Measurements from ENCODE around the gene SH2D2A.

The SH2D2A gene

GRCh38 chr1:156822680-156823079 is 6.0 kb upstream of the SH2D2A start:
- Histone ChIP-seq H3K9ac (ENCODE audit: insufficient read length, low read depth) (no peak overlapping the region), H3K9me3 (ENCODE audit: insufficient read depth, low read length) (no peaks in the 10 kb centered on the region), H3K4me3 (ENCODE audit: insufficient read length, low read depth) (no peak overlapping the region), H3K27me3 (ENCODE audit: insufficient read depth, insufficient read length) (peaks cover 5% of the 10 kb centered on the region), H3K4me1 (ENCODE audit: insufficient read depth, insufficient read length) (no peaks in the 10 kb centered on the region), H3K36me3 (ENCODE audit: insufficient read depth, insufficient read length, low read length) (no peaks in the 10 kb centered on the region)
- TF ChIP-seq YY1 (IDR thresholded peaks at IDR 0.05; ENCODE audit: insufficient read depth, insufficient read length) (no peak), SUZ12 (IDR thresholded peaks at IDR 0.05; ENCODE audit: extremely low read depth, insufficient read depth, insufficient read length) (no peak), ZNF274 (IDR thresholded peaks at IDR 0.05; ENCODE audit: low read depth, low read length) (no peak)
- no peak for DNase-seq (ENCODE audit: low read depth, low spot score)

DNA sequence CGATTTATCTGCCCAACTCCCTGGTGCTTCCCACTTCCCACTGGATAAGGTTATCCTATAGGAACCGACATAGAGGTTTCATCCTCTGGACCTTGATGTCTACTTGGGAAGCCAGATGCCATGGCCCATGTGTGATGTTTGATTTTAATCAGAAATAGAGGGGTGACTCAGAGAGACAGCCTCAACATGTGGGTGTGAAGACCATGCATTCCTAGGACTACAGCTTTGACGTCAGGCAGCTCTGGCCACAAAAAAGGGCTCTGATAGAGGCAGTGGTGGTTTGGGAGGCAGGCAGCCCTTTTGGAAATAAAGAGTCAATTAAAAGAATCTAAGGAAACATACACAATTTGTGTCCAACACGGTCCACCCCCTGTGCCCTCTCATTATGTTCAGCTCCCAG is 5.2 kb upstream of the SH2D2A start:
- H3K27me3 ChIP-seq (ENCODE audit: insufficient read depth, insufficient read length): peaks cover 5% of the 10 kb centered on the region
- H3K4me3 ChIP-seq (ENCODE audit: insufficient read length, low read depth): no peak overlapping the region
- H3K36me3 ChIP-seq (ENCODE audit: insufficient read depth, insufficient read length, low read length): no peaks in the 10 kb centered on the region
- no peak overlapping the region for H3K9ac ChIP-seq (ENCODE audit: insufficient read length, low read depth)
- H3K4me1 ChIP-seq (ENCODE audit: insufficient read depth, insufficient read length): peaks cover under 1% of the 10 kb centered on the region
- TF ChIP-seq SUZ12 (IDR thresholded peaks at IDR 0.05; ENCODE audit: extremely low read depth, insufficient read depth, insufficient read length): no peak
- TF ChIP-seq ZNF274 (IDR thresholded peaks at IDR 0.05; ENCODE audit: low read depth, low read length): no peak
- no peak for TF ChIP-seq YY1 (IDR thresholded peaks at IDR 0.05; ENCODE audit: insufficient read depth, insufficient read length)
- no peak for DNase-seq (ENCODE audit: low read depth, low spot score)
- no peaks in the 10 kb centered on the region for H3K9me3 ChIP-seq (ENCODE audit: insufficient read depth, low read length)

DNA sequence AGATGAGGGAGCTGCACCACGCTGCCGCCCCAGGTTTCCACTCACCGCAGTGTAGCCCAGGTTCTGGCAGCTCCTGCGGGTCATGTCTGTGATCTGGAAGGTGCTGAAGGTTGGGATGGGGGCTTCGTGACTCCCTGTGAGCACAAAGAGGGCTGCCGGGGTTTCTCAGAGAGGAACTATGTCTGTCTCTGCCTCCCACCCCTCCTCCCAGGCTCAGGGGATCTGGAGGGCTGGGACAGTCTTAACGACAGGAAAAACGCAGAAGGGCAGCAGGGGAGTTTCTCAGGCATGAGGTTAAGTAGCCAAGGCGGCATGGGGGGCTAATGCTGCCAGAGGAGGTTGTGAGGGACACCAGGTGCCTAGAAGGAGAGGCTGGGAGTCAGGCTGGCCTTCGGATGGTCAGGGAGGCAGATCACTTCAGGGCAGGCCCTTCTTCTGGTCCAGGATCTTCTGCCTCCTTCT is 656 bp downstream of the SH2D2A start:
- TF ChIP-seq YY1 (IDR thresholded peaks at IDR 0.05; ENCODE audit: insufficient read depth, insufficient read length) (no peak), ZNF274 (IDR thresholded peaks at IDR 0.05; ENCODE audit: low read depth, low read length) (no peak), SUZ12 (IDR thresholded peaks at IDR 0.05; ENCODE audit: extremely low read depth, insufficient read depth, insufficient read length) (no peak)
- DNase-seq (ENCODE audit: low read depth, low spot score): no peak
- Histone ChIP-seq H3K27me3 (ENCODE audit: insufficient read depth, insufficient read length) (peaks cover 23% of the 10 kb centered on the region), H3K9me3 (ENCODE audit: insufficient read depth, low read length) (no peaks in the 10 kb centered on the region), H3K4me3 (ENCODE audit: insufficient read length, low read depth) (no peak overlapping the region), H3K9ac (ENCODE audit: insufficient read length, low read depth) (peak overlapping the region; percentile 37), H3K4me1 (ENCODE audit: insufficient read depth, insufficient read length) (peaks cover 39% of the 10 kb centered on the region), H3K36me3 (ENCODE audit: insufficient read depth, insufficient read length, low read length) (no peaks in the 10 kb centered on the region)

GRCh38 chr1:156815307-156815826 is 1.3 kb downstream of the SH2D2A start:
- DNase-seq (ENCODE audit: low read depth, low spot score): no peak
- no peaks in the 10 kb centered on the region for H3K36me3 ChIP-seq (ENCODE audit: insufficient read depth, insufficient read length, low read length)
- no peak overlapping the region for H3K4me3 ChIP-seq (ENCODE audit: insufficient read length, low read depth)
- H3K9me3 ChIP-seq (ENCODE audit: insufficient read depth, low read length): no peaks in the 10 kb centered on the region
- H3K4me1 ChIP-seq (ENCODE audit: insufficient read depth, insufficient read length): peaks cover 41% of the 10 kb centered on the region
- peaks cover 23% of the 10 kb centered on the region for H3K27me3 ChIP-seq (ENCODE audit: insufficient read depth, insufficient read length)
- TF ChIP-seq YY1 (IDR thresholded peaks at IDR 0.05; ENCODE audit: insufficient read depth, insufficient read length): no peak
- no peak for TF ChIP-seq ZNF274 (IDR thresholded peaks at IDR 0.05; ENCODE audit: low read depth, low read length)
- TF ChIP-seq SUZ12 (IDR thresholded peaks at IDR 0.05; ENCODE audit: extremely low read depth, insufficient read depth, insufficient read length): no peak
- peak overlapping the region; percentile 37 for H3K9ac ChIP-seq (ENCODE audit: insufficient read length, low read depth)

DNA sequence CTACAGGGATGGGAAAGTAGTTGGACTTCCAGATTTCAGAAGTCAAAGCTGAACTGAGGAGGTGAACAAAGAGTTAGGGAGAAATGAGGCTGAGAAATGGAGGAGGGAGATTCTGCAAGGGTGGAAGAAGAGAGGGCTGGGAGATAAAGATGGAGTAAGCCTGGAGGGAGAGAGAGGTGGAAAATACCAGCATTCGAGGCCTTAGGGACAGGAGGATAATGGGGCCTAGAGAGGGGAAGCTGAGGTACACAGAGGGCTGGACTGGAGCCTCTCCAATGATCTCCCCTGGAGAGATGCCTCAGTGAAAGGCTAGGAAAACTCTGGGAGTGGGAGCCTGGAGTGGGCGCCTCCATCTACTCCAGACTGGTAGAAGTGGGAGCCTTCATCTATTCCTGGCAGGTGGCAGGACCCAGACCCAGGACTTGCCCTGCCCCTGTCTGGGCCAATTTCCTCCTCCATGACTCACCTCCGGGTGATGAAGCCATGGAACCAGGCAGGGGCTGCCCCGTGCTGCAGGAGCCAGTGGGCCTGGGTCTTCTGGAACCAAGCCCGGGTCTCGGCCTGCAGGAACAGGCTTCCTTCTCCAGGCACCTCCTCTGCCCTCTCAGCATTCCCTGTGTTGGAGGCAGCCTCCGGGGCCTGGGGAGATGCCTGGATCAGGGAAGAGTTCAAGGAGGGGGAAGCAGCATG is 1.9 kb downstream of the SH2D2A start:
- H3K36me3 ChIP-seq (ENCODE audit: insufficient read depth, insufficient read length, low read length): no peaks in the 10 kb centered on the region
- peak overlapping the region; percentile 68 for H3K9ac ChIP-seq (ENCODE audit: insufficient read length, low read depth)
- no peaks in the 10 kb centered on the region for H3K9me3 ChIP-seq (ENCODE audit: insufficient read depth, low read length)
- H3K4me3 ChIP-seq (ENCODE audit: insufficient read length, low read depth): no peak overlapping the region
- no peak for DNase-seq (ENCODE audit: low read depth, low spot score)
- H3K27me3 ChIP-seq (ENCODE audit: insufficient read depth, insufficient read length): peaks cover 23% of the 10 kb centered on the region
- peaks cover 41% of the 10 kb centered on the region for H3K4me1 ChIP-seq (ENCODE audit: insufficient read depth, insufficient read length)
- no peak for TF ChIP-seq YY1 (IDR thresholded peaks at IDR 0.05; ENCODE audit: insufficient read depth, insufficient read length)
- no peak for TF ChIP-seq SUZ12 (IDR thresholded peaks at IDR 0.05; ENCODE audit: extremely low read depth, insufficient read depth, insufficient read length)
- TF ChIP-seq ZNF274 (IDR thresholded peaks at IDR 0.05; ENCODE audit: low read depth, low read length): no peak

DNA sequence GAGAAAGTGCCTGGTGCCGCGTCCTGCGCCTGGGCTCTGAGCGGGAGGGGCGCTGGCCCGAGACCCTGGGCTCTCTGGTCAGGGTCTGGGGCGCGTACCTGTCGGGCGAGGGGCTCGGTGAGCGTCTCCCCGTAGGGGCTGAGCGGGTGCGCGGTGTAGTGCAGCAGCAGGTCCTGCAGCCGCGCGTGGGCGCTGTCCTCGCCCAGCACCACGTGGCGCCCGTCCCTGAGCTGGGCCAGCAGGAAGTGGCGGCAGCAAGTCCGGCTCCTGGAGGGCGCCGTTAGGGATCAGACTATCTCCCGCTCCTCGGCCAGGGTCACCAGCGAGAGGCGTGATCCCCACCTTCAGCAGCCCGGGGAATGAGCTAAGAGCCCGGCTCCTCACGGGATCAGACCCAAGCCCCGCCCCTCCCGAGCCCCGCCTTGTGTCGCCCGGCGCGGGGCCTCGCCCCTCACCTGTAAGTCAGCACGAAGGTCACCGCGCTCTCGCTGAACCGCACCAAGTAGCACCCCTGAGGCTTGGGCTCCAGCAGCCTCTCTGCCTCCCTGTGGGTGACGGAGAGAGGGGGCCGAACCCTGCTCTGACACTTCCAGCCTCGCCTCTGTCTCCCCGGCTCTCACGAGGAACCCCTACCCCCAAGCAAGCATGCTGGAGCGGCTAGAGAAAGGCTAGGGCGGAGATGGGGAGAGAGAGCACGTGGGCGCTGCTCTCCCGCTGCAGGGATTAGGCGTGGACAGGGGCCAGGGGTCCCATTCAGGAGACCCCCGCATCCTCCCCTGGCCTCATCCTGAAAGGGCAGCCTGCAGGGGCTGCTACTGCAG is 2.7 kb downstream of the SH2D2A start:
- peak overlapping the region; percentile 68 for H3K9ac ChIP-seq (ENCODE audit: insufficient read length, low read depth)
- H3K4me1 ChIP-seq (ENCODE audit: insufficient read depth, insufficient read length): peaks cover 47% of the 10 kb centered on the region
- TF ChIP-seq SUZ12 (IDR thresholded peaks at IDR 0.05; ENCODE audit: extremely low read depth, insufficient read depth, insufficient read length): no peak
- no peak for TF ChIP-seq YY1 (IDR thresholded peaks at IDR 0.05; ENCODE audit: insufficient read depth, insufficient read length)
- no peak for TF ChIP-seq ZNF274 (IDR thresholded peaks at IDR 0.05; ENCODE audit: low read depth, low read length)
- peak overlapping the region; percentile 54 for H3K4me3 ChIP-seq (ENCODE audit: insufficient read length, low read depth)
- no peaks in the 10 kb centered on the region for H3K9me3 ChIP-seq (ENCODE audit: insufficient read depth, low read length)
- no peaks in the 10 kb centered on the region for H3K36me3 ChIP-seq (ENCODE audit: insufficient read depth, insufficient read length, low read length)
- H3K27me3 ChIP-seq (ENCODE audit: insufficient read depth, insufficient read length): peaks cover 23% of the 10 kb centered on the region
- DNase-seq (ENCODE audit: low read depth, low spot score): peak; percentile 72

DNA sequence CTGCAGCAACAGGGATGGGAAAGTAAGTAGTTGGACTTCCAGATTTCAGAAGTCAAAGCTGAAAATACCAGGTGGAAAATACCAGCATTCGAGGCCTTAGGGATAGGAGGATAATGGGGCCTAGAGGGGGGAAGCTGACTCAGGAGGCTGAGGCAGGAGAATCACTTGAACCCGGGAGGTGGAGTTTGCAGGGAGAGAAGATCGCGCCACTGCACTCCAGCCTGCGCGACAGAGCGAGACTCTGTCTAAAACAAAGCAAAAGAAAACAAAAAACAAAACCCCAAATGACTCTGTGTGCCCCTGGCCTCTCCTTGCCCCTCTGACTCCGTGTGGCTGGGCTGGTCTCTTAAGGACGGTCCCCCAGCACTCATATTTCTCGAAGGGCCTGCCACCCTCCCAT is 3.4 kb downstream of the SH2D2A start:
- H3K27me3 ChIP-seq (ENCODE audit: insufficient read depth, insufficient read length): peaks cover 23% of the 10 kb centered on the region
- no peak for TF ChIP-seq SUZ12 (IDR thresholded peaks at IDR 0.05; ENCODE audit: extremely low read depth, insufficient read depth, insufficient read length)
- TF ChIP-seq ZNF274 (IDR thresholded peaks at IDR 0.05; ENCODE audit: low read depth, low read length): no peak
- TF ChIP-seq YY1 (IDR thresholded peaks at IDR 0.05; ENCODE audit: insufficient read depth, insufficient read length): no peak
- H3K36me3 ChIP-seq (ENCODE audit: insufficient read depth, insufficient read length, low read length): peaks cover 4% of the 10 kb centered on the region
- peak overlapping the region; percentile 68 for H3K9ac ChIP-seq (ENCODE audit: insufficient read length, low read depth)
- peaks cover 49% of the 10 kb centered on the region for H3K4me1 ChIP-seq (ENCODE audit: insufficient read depth, insufficient read length)
- no peak for DNase-seq (ENCODE audit: low read depth, low spot score)
- H3K4me3 ChIP-seq (ENCODE audit: insufficient read length, low read depth): peak overlapping the region; percentile 54
- H3K9me3 ChIP-seq (ENCODE audit: insufficient read depth, low read length): no peaks in the 10 kb centered on the region

Measured in NT2/D1 (cell line).